ENCODE results near the gene REP15.
"Not testable (repeated sequence)": the region's sequence is repeated elsewhere in the genome, so short reads cannot be mapped to it uniquely, and the experiment has no call there.

Gene REP15

GRCh38 chr12:27696864-27697564, 767 bp downstream of the REP15 start:
- DNase-seq (ENCODE audit: low spot score), result no peak

- peak; percentile 52 for DNase-seq (ENCODE audit: low spot score)
These were observed 7.6 kb downstream of the REP15 start for GRCh38 chr12:27703720-27704452.

DNA sequence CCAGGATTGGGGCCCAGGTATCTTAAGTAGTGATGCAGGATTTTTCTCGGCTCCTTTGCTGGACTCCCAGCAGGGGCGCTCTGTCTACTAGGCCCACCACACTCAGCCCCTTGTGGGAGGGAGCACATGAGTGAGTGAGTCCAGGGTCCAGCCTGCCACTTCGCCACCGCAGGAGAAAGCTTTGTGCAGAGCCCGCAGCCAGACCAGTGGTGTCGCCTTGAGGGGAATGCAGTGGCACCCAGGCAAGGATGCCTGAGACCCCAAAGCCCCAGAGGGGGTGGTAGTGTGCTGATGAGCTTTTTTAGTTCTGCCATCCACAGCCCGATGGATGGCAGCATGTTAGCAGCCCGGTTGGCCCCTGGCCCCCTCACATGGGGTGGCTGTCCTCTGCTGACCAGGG, 9.0 kb downstream of the REP15 start:
- DNase-seq (ENCODE audit: low spot score), result no peak

GRCh38 chr12:27707216-27707615, 11.0 kb downstream of the REP15 start:
- DNase-seq (ENCODE audit: low spot score), result no peak

- no peak for DNase-seq (ENCODE audit: low spot score)
These were observed 13.1 kb downstream of the REP15 start for GRCh38 chr12:27709212-27709931.

DNA sequence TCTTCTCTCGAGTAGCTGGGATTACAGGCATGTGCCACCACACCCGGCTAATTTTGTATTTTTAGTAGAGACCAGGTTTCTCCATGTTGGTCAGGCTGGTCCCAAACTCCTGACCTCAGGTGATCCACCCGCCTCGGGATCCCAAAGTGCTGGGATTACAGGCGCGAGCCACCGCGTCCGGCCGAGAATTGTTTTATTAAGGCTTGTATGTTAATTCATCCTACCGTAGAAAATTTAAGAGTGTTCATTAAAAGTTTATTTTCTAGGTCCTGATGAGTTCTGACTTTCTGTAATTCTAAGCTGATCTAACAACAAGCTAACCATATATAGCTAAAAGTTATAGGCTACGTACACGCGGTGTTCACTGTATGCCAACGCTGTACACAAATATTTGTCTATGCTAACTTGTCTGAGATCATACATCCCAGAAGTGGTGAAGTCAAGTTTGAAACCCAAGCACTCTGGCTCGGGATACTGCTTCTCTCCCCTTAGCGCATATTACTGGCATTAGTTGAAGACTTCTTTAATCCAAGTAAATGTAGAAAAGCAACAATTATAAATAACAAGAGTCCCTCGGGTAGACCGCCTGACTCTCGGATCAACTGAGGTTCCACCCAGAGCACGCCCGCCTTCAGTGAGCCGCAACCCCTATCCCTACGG, 13.8 kb downstream of the REP15 start:
- DNase-seq (ENCODE audit: low spot score), result no peak

GRCh38 chr12:27710592-27711316, 14.5 kb downstream of the REP15 start, which contains the start of gene MRPS35:
MRPS35 (plus strand) TSS chr12:27710832; CDS start chr12:27710844, 12 bp downstream.
- DNase-seq (ENCODE audit: low spot score), result peak; percentile 91

DNA sequence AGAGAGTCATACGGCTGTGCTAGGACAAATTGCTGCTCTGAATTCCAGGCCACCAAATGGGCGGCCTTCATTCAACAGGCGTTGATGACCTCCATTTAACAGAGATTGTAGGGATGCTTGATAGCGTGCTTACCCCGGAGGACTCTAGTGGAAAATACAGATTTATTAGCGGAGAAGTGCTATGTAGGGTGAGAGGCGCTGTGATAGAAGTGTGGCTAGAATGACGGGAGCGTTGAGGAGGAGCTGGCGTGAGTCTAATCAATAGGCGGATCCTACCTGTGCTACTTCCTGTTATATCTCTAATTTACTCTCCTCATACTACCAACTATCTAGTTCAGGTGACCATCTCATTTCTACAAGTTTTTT, 15.1 kb downstream of the REP15 start:
- peak; percentile 21 for DNase-seq (ENCODE audit: low spot score)

GRCh38 chr12:27711967-27712366, 15.7 kb downstream of the REP15 start:
- DNase-seq (ENCODE audit: low spot score), result no peak

DNA sequence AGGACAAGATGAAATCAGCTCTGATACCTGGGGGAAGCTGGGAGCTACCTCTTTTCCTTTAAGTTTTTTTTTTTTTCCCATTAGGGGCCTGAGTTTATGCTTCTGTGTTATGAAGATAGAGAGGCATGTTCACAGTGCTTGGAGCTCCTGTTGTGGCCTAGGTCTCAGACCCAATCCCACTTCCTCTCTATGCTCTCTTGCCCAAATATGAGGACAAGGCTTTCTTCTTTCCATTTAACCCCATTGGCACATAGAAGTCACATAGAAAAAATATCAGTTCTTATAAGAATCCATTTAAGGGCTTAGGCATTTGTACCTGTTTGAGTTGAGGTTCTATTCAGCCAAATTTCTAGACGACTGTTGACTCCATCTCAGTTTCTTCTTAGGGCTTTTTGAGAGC, 27.0 kb downstream of the REP15 start:
- DNase-seq (ENCODE audit: low spot score), result no peak

DNA sequence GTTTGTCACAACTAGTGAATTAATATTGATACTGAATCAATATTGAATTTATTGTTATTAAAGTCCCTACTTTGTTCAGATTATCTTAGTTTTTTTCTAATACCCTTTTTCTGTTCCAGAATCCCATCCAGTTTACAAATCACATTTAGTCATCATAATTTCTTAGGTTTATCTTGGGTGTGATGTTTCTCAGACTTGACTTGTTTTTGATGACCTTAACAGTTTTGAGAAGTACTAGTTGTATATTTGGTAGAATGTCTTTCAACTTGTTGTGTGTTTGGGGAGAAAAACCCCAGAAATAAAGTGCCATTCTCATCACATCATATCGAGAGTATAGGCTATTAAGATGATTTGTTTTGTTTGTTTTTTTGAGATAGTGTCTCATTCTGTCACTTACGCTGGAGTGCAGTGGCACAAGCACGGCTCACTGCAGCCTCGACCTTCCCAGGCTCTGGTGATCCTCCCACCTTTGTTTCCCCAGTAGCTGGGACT, 33.9 kb downstream of the REP15 start:
- DNase-seq (ENCODE audit: low spot score), result no peak

GRCh38 chr12:27732281-27732680, 36.0 kb downstream of the REP15 start:
- DNase-seq (ENCODE audit: low spot score), result no peak

DNA sequence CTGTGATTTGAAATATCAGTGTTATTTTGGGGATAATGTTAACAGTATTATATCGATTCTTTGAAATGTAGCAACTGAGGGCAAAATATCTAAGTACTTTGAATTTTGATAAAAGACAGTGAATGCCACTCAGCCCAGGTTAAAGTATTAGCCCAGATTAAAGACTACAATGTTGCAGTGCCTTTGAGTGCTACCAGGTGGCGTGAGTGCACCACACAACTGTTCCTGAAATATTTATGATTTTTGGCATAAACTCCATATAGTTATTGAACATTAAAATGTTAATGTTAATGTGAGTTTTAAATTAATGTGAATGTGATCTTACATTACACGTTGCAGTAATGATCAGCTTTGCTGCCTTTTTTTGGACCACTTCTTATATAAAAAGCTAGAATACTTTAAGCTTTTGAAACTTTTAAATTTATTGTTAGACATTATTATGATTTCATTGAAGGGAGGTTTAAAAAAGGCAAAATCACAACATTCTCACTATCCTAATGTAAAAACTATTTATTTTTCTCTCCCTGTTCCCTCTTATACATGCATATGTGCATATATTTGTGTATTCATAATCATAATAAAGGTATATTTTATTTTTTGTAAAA, 36.9 kb downstream of the REP15 start:
- DNase-seq (ENCODE audit: low spot score), result no peak

GRCh38 chr12:27733791-27734190, 37.5 kb downstream of the REP15 start:
- no peak for DNase-seq (ENCODE audit: low spot score)

DNA sequence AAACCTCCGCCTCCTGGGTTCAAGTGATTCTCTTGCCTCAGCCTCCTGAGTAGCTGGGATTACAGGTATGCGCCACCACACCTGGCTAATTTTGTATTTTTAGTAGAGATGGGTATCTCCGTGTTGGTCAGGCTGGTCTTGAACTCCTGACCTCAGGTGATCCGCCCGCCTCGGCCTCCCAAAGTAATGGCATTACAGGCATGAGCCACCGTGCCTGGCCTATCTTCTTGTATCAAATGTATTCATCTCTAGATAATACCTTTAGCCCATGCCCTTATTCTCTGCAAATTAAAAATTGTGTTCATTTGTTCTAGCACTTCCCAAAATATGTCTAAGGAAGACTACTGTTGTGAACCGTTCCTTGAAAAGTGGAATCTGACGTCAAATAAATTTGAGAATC, 38.1 kb downstream of the REP15 start:
- not testable (repeated sequence) for DNase-seq (ENCODE audit: low spot score)

GRCh38 chr12:27743601-27744000, 47.4 kb downstream of the REP15 start:
- DNase-seq (ENCODE audit: low spot score), result no peak

GRCh38 chr12:27745734-27746133, 49.5 kb downstream of the REP15 start:
- DNase-seq (ENCODE audit: low spot score), result not testable (repeated sequence)

All from putamen (tissue), 1 donor.